Activated gamma-delta T cell (primary cell): Measurements from ENCODE around the gene SZRD1.

Experiments used
- DNase-seq: peaks from one replicate; lab custom pipeline; 2025; lab: John Stamatoyannopoulos, UW

Gene SZRD1

GRCh38 chr1:16394977-16395376 lies 27.9 kb downstream of the SZRD1 start:
- DNase-seq = no peak

GRCh38 chr1:16396591-16396990 lies 29.5 kb downstream of the SZRD1 start:
- DNase-seq = no peak

GRCh38 chr1:16397120-16397519 lies 30.1 kb downstream of the SZRD1 start:
- no peak for DNase-seq

GRCh38 chr1:16398371-16398953 lies 31.4 kb downstream of the SZRD1 start:
- no peak for DNase-seq

GRCh38 chr1:16402742-16403141 lies 35.7 kb downstream of the SZRD1 start:
- DNase-seq = no peak

GRCh38 chr1:16405441-16405840 lies 38.4 kb downstream of the SZRD1 start:
- DNase-seq = no peak

- DNase-seq = no peak
These were observed 39.8 kb downstream of the SZRD1 start for GRCh38 chr1:16406868-16407267.

GRCh38 chr1:16409536-16410152 lies 42.6 kb downstream of the SZRD1 start:
- DNase-seq = no peak

GRCh38 chr1:16410803-16411202 lies 43.8 kb downstream of the SZRD1 start:
- DNase-seq = no peak

GRCh38 chr1:16413191-16413590 lies 46.1 kb downstream of the SZRD1 start:
- DNase-seq = no peak

GRCh38 chr1:16418823-16419425 lies 51.9 kb downstream of the SZRD1 start:
- DNase-seq = no peak

- no peak for DNase-seq
These were observed 53.5 kb downstream of the SZRD1 start for GRCh38 chr1:16420424-16421118.

GRCh38 chr1:16421201-16421600 lies 54.2 kb downstream of the SZRD1 start:
- no peak for DNase-seq

GRCh38 chr1:16422041-16422440 lies 55.0 kb downstream of the SZRD1 start:
- DNase-seq = no peak

- no peak for DNase-seq
These were observed 58.3 kb downstream of the SZRD1 start for GRCh38 chr1:16425125-16426025.

GRCh38 chr1:16430606-16431005 lies 63.6 kb downstream of the SZRD1 start:
- no peak for DNase-seq

- no peak for DNase-seq
These were observed 66.0 kb downstream of the SZRD1 start for GRCh38 chr1:16433030-16433429.

- DNase-seq = no peak
These were observed 67.0 kb downstream of the SZRD1 start for GRCh38 chr1:16434007-16434406.

- DNase-seq = no peak
These were observed 67.5 kb downstream of the SZRD1 start for GRCh38 chr1:16434501-16434900.

- no peak for DNase-seq
These were observed 70.0 kb downstream of the SZRD1 start, which contains the start of gene SPATA21 for GRCh38 chr1:16436946-16437474. Gene SPATA21, minus strand, starts transcription at chr1:16437424. Its CDS starts 6,053 bp downstream, at chr1:16431371.

- DNase-seq = no peak
These were observed 71.5 kb downstream of the SZRD1 start for GRCh38 chr1:16438516-16438915.

- DNase-seq = no peak
These were observed 71.9 kb downstream of the SZRD1 start for GRCh38 chr1:16438924-16439323.
